Activated CD4-positive, alpha-beta T cell treated with anti-CD3 and anti-CD28 coated beads for 36 hours (primary cell): ENCODE results near the gene SPDYC. TPM values are rescaled to one million over a fixed set of nuclear protein-coding genes. Genes with fewer than 3 reads are reported as not detected.

Source experiments
- ATAC-seq: fragments of 200-7000 bp; cut with Tn5 transposase; one replicate; pipeline ENCODE4 v1.10.0; 2021; ENCODE audit warnings: mild to moderate bottlenecking, moderate library complexity
- CTCF ChIA-PET: fragments of 350-600 bp; sonication (Branson Sonifier 250); formaldehyde crosslinking; loops from one replicate; lab custom pipeline; 2021; ENCODE audit warnings: antibody characterized with exemption; lab: Charles Lee
- POLR2A ChIA-PET: fragments of 350-600 bp; sonication (Branson Sonifier 250); formaldehyde crosslinking; loops from one replicate; lab custom pipeline; 2021; ENCODE audit warnings: antibody characterized with exemption, inconsistent platforms; lab: Charles Lee
- DNase-seq: peaks from one replicate; pipeline ENCODE4 v3.0.0-alpha.2; 2020
- H3K27ac Mint-ChIP-seq: one replicate; pipeline ENCODE4 v1.8.0; 2021; ENCODE audit warnings: mixed read lengths
- H3K27me3 Mint-ChIP-seq: one replicate; pipeline ENCODE4 v1.8.0; 2021; ENCODE audit warnings: mixed read lengths
- H3K36me3 Mint-ChIP-seq: one replicate; pipeline ENCODE4 v1.8.0; 2021; ENCODE audit warnings: low read depth, mixed read lengths
- H3K4me1 Mint-ChIP-seq: one replicate; pipeline ENCODE4 v1.8.0; 2021; ENCODE audit warnings: mixed read lengths
- H3K4me3 Mint-ChIP-seq: one replicate; pipeline ENCODE4 v1.8.0; 2021; ENCODE audit warnings: mild to moderate bottlenecking, moderate library complexity, mixed read lengths
- H3K9me3 Mint-ChIP-seq: one replicate; pipeline ENCODE4 v1.8.0; 2021; ENCODE audit warnings: low read depth, mixed read lengths
- intact Hi-C, 2 experiments: fragments of 100-400 bp; cut with DNase I in 1 of 2; cut with micrococcal nuclease in 1 of 2; formaldehyde crosslinking; loops; one replicate each; pipeline versions ENCODE4 v1.14.2 to v1.15.1; 2022 to 2024; cut with DNase I, micrococcal nuclease
- total RNA-seq, 2 experiments: library from RNA; stranded (reverse); gene quantifications; one replicate each; pipeline ENCODE4 v1.2.3, GENCODE V29; 2021

SPDYC gene
- total RNA-seq, 2 experiments from 2014 or later, result not detected

DNA sequence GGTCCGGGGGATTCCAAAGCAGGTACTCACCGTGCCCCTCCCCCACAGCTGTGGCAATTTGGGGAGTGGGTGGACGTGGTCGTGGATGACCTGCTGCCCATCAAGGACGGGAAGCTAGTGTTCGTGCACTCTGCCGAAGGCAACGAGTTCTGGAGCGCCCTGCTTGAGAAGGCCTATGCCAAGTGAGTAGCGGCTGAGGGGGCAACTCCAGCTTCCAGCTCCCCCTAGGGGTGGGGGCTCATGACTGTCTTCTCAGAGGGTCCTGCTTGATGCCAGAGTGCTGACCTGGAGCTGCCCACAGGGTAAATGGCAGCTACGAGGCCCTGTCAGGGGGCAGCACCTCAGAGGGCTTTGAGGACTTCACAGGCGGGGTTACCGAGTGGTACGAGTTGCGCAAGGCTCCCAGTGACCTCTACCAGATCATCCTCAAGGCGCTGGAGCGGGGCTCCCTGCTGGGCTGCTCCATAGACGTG, 15.9 kb downstream of the SPDYC start:
- H3K27me3 Mint-ChIP-seq, result no peaks in the 10 kb centered on the region
- intact Hi-C loops, result no loop called here
- ChIA-PET CTCF (interaction anchor here (0.7 kb wide), 1 partner anchor 77 kb away, joined by 4 read pairs; no protein-coding TSS in a partner anchor), POLR2A (no interaction called here)
- H3K27ac Mint-ChIP-seq, result no peak overlapping the region
- peaks cover 14% of the 10 kb centered on the region for H3K4me1 Mint-ChIP-seq
- no peak for ATAC-seq
- no peak overlapping the region for H3K4me3 Mint-ChIP-seq
- H3K9me3 Mint-ChIP-seq, result no peaks in the 10 kb centered on the region
- H3K36me3 Mint-ChIP-seq, result peaks cover 20% of the 10 kb centered on the region
- DNase-seq, result no peak

DNA sequence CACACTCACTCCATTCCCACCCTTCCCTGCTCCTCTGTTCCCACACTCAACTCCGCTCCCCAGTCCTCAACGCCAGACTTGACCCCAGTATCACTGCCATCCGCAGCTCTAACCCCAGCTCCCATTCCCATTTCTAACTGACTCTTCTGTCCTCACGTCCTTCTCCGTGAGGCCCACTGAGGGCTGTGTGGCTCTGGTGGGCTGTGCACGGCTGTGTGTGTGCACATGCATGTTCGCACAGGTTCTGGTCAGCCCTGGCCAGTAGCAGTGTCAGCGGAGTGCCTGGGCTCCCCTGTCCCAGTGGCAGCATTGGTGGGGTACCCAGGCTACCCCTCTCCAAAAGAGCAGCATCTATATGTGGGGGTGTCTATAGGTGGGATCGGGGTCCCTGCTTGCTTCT, 16.7 kb downstream of the SPDYC start:
- POLR2A ChIA-PET, result no interaction called here
- peaks cover 20% of the 10 kb centered on the region for H3K36me3 Mint-ChIP-seq
- no peak overlapping the region for H3K4me3 Mint-ChIP-seq
- no peaks in the 10 kb centered on the region for H3K9me3 Mint-ChIP-seq
- no peaks in the 10 kb centered on the region for H3K27me3 Mint-ChIP-seq
- DNase-seq, result no peak
- CTCF ChIA-PET, result no interaction called here
- intact Hi-C loops, result no loop called here
- ATAC-seq, result no peak
- peaks cover 14% of the 10 kb centered on the region for H3K4me1 Mint-ChIP-seq
- H3K27ac Mint-ChIP-seq, result no peak overlapping the region

DNA sequence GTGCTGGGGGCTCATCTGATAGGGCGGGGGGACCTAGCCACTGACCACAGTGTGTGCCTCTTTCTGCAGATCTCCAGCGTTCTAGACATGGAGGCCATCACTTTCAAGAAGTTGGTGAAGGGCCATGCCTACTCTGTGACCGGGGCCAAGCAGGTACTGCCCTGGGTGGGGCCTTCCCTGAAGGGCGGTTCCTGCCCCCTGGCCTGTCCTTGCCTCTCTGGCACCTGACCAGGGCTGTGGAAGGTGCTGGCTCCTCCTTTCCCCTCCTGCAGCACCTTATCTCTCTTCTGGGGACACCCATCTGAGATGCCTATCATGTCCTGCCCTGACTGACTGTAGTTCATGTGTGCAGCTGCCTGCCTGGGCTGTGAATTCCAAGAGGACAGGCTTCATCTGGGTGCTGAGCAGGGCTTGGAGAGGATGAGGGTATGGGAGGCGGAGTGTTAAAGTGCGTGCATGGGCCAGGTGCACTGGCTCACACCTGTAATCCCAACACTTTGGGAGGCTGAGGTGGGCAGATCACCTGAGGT, 17.2 kb downstream of the SPDYC start:
- ATAC-seq (no peak), DNase-seq (no peak)
- H3K36me3 Mint-ChIP-seq, result peaks cover 20% of the 10 kb centered on the region
- no peaks in the 10 kb centered on the region for H3K27me3 Mint-ChIP-seq
- H3K9me3 Mint-ChIP-seq, result no peaks in the 10 kb centered on the region
- POLR2A ChIA-PET, result no interaction called here
- intact Hi-C loops, result no loop called here
- no peak overlapping the region for H3K27ac Mint-ChIP-seq
- CTCF ChIA-PET, result no interaction called here
- peaks cover 14% of the 10 kb centered on the region for H3K4me1 Mint-ChIP-seq
- H3K4me3 Mint-ChIP-seq, result no peak overlapping the region

DNA sequence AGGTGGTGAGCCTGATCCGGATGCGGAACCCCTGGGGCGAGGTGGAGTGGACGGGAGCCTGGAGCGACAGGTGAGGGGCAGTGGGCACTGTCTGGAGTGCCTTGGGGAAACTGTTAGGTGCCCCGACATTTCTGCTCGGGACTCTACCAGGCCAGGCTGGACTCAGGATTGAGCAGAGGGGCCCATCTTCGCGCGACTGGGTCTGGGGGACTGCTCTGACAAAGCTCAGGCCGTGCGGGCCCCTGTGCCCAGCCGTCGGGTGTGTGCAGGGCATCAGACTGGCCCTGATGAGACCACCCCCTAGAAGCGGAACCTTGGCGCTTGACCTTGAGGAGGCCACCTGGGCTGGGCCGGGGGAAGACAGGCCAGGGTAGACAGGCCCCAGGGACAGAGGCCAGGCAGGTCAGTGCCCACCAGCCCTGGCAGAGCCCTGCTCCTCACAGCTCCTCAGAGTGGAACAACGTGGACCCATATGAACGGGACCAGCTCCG, 18.0 kb downstream of the SPDYC start:
- Mint-ChIP-seq H3K27ac (no peak overlapping the region), H3K27me3 (no peaks in the 10 kb centered on the region), H3K36me3 (peaks cover 20% of the 10 kb centered on the region), H3K4me1 (peaks cover 6% of the 10 kb centered on the region), H3K4me3 (no peak overlapping the region), H3K9me3 (no peaks in the 10 kb centered on the region)
- no peak for DNase-seq
- ChIA-PET POLR2A (interaction anchor here (0.6 kb wide), 1 partner anchor 10 kb away, joined by 3 read pairs; no protein-coding TSS in a partner anchor), CTCF (no interaction called here)
- no peak for ATAC-seq
- intact Hi-C loops, result no loop called here

DNA sequence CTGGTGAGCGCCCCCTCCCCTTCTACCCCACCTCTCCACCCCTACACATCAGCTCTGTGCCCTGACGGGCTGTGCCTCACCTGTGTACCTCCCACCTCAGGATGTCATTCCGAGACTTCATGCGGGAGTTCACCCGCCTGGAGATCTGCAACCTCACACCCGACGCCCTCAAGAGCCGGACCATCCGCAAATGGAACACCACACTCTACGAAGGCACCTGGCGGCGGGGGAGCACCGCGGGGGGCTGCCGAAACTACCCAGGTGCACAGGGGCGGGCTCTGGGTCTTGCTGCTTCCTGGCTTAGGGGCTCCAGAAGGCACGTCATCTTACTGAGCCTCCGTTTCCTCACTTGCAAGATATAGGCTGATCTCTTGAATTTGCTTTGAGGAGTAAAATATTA, 18.5 kb downstream of the SPDYC start:
- Mint-ChIP-seq H3K4me1 (peaks cover 2% of the 10 kb centered on the region), H3K27ac (no peak overlapping the region), H3K4me3 (no peak overlapping the region), H3K27me3 (no peaks in the 10 kb centered on the region), H3K36me3 (peaks cover 22% of the 10 kb centered on the region), H3K9me3 (no peaks in the 10 kb centered on the region)
- ChIA-PET POLR2A (no interaction called here), CTCF (no interaction called here)
- ATAC-seq (no peak), DNase-seq (no peak)
- intact Hi-C loops, result no loop called here

DNA sequence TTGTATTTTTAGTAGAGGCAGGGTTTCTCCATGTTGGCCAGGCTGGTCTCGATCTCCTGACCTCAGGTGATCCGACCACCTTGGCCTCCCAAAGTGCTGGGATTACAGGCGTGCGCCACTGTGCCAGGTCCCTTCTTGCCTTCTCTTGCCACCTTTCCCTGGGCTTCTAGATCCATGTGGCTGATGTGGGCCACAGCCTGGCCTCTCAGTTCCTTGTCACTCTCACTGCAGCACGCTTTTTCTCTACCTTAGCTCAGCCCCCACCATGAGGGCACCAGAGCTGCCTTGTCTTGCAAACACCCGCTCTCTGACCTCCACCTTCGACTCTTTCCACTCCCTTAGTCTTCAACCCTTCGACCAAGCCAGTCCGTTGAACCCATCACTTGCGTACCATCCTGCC, 19.2 kb downstream of the SPDYC start:
- ChIA-PET CTCF (no interaction called here), POLR2A (no interaction called here)
- H3K27ac Mint-ChIP-seq, result no peak overlapping the region

DNA sequence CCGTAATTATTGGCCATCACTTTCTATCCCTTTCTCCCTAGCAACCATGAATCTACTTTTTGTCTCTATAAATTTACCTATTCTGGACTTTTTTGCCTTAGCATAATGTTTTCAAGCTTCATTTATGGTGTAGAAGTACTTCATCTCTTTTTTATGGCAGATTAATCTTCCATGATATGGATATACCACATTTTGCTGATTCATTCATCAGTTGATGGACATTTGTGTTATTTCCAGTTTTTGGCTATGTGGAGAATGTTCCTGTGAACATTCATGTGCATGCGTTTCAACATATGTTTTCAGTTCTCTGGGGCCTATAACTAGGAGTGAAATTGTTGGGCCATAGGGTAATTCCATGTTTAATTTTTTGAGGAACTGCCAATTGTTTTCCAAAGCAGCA, 24.5 kb downstream of the SPDYC start:
- no peak overlapping the region for H3K27ac Mint-ChIP-seq
- H3K9me3 Mint-ChIP-seq, result no peaks in the 10 kb centered on the region
- intact Hi-C loops, result no loop called here
- no peaks in the 10 kb centered on the region for H3K4me1 Mint-ChIP-seq
- H3K27me3 Mint-ChIP-seq, result no peaks in the 10 kb centered on the region
- ChIA-PET POLR2A (no interaction called here), CTCF (interaction anchor here (0.6 kb wide), 1 partner anchor 182 kb away, joined by 3 read pairs; no protein-coding TSS in a partner anchor)
- H3K36me3 Mint-ChIP-seq, result peaks cover 8% of the 10 kb centered on the region
- DNase-seq (no peak), ATAC-seq (no peak)
- H3K4me3 Mint-ChIP-seq, result no peak overlapping the region

More for the DNA sequence above, 19.2 kb downstream of the SPDYC start:
- Mint-ChIP-seq H3K9me3 (no peaks in the 10 kb centered on the region), H3K27me3 (no peaks in the 10 kb centered on the region), H3K4me3 (no peak overlapping the region), H3K4me1 (no peaks in the 10 kb centered on the region), H3K36me3 (peaks cover 19% of the 10 kb centered on the region)
- intact Hi-C loops, result no loop called here
- no peak for ATAC-seq
- no peak for DNase-seq

DNA sequence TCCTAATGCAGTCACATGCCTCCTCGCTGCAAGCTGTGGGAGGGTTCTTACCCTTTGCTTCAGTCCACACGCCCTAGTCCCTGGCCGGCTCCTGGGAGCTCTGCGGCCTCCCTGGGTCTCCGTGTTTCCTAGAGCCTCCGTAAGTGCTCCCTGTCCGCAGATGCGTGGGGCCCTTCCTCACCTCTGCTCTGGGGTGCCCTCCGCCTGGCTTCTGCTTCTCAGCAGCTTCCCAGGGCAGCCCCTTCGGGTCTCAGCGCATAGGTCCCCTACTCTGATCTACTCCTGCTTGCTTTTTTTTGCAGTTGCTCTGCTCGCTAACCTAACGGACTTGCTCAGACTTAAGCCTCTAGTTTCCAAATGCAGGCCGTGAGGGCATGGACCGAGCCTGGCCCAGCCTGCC, 34.1 kb downstream of the SPDYC start:
- no peaks in the 10 kb centered on the region for H3K9me3 Mint-ChIP-seq
- no peak for ATAC-seq
- POLR2A ChIA-PET, result no interaction called here

DNA sequence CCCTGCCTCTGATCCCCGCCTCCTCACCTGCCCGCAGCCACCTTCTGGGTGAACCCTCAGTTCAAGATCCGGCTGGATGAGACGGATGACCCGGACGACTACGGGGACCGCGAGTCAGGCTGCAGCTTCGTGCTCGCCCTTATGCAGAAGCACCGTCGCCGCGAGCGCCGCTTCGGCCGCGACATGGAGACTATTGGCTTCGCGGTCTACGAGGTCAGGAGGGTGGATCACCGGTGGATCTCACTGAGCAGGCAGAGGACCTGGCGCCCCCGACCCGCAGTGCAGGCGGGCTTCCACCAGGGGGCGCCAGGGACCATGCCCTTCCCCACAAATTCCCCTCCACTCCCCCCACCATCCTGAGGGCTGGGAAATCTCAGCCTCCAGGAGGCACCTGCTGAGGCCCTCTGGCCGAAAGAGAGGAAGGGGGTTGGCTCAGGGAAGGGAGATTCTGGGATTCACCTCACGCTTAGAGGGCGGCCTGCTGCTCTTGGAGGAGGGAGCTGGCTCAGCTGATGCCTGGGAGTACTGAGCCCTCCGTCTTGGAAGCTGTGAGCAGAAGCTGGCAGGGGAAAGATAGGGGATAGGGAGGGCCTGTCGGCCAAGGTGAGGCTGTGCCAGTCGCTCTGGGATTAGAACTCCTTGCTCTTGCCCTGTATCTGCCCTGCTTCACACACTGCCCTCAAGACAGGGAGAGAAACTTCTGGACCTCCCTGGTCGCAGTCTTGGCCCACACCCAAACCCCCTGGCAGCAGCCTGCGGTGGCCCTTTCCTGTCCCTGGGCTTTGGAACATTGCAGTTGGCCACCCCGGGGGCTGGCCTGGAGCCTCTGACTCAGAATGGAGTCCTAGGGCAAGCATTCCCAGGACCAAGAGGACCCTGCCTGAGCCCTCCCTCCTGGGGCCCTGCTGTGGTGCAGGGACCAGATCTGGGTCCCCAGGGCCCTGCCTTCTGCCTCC, 34.9 kb downstream of the SPDYC start:
- ChIA-PET POLR2A (no interaction called here), CTCF (interaction anchor here (0.6 to 4.6 kb wide), 13 partner anchors 11 to 357 kb away, joined by 3 to 20 read pairs (median 5); partner anchors contain the start of genes CAPN1, CDC42EP2 and POLA2)
- Mint-ChIP-seq H3K36me3 (peaks cover 15% of the 10 kb centered on the region), H3K27me3 (no peaks in the 10 kb centered on the region), H3K4me1 (no peaks in the 10 kb centered on the region), H3K27ac (no peak overlapping the region), H3K4me3 (no peak overlapping the region), H3K9me3 (no peaks in the 10 kb centered on the region)
- ATAC-seq, result peak; percentile 78
- intact Hi-C loops, result loop anchor here (1.0 to 5.0 kb wide), 3 partner anchors 107 to 125 kb away; partner anchors contain the start of gene CDC42EP2 (in 1 of the 2)
- DNase-seq, result peak; percentile 73

More for the DNA sequence above, 34.1 kb downstream of the SPDYC start:
- H3K27ac Mint-ChIP-seq, result no peak overlapping the region
- DNase-seq, result no peak
- CTCF ChIA-PET, result interaction anchor here (0.6 to 4.6 kb wide), 7 partner anchors 21 to 426 kb away, joined by 3 to 20 read pairs (median 7); partner anchors contain the start of genes CAPN1, CDC42EP2, POLA2 and SF1
- no peaks in the 10 kb centered on the region for H3K27me3 Mint-ChIP-seq
- no peaks in the 10 kb centered on the region for H3K4me1 Mint-ChIP-seq
- intact Hi-C loops, result loop anchor here in 1 of 2 experiments (1.0 kb wide), 1 partner anchor 111 kb away; no protein-coding TSS in a partner anchor
- H3K4me3 Mint-ChIP-seq, result no peak overlapping the region
- H3K36me3 Mint-ChIP-seq, result peaks cover 15% of the 10 kb centered on the region

DNA sequence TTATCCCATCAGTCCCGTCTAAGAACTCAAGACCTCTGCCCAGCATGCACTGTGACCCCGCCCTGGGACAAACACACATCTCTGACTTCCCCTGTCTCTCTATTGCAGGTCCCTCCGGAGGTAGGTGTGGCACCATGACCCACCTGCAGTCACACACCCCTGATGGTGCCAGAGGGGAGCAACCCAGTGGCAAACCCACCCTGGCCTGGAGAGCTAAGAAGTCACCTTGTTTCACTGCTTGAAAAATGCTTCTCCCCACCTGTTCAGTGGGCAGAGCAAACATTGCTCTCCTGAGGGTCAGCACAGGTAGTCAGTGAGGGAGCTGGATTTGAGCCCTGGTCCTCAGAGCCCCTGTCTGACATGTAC, 35.6 kb downstream of the SPDYC start:
- no peaks in the 10 kb centered on the region for H3K4me1 Mint-ChIP-seq
- no peaks in the 10 kb centered on the region for H3K27me3 Mint-ChIP-seq
- H3K36me3 Mint-ChIP-seq, result peaks cover 13% of the 10 kb centered on the region
- DNase-seq (no peak), ATAC-seq (no peak)
- POLR2A ChIA-PET, result no interaction called here
- intact Hi-C loops, result loop anchor here (1.0 to 5.0 kb wide), 2 partner anchors 107 to 125 kb away; partner anchors contain the start of gene CDC42EP2 (in 1 of the 2)
- no peak overlapping the region for H3K4me3 Mint-ChIP-seq
- no peaks in the 10 kb centered on the region for H3K9me3 Mint-ChIP-seq
- no peak overlapping the region for H3K27ac Mint-ChIP-seq
- CTCF ChIA-PET, result interaction anchor here (0.6 to 4.6 kb wide), 16 partner anchors 8 to 358 kb away, joined by 3 to 20 read pairs (median 4); partner anchors contain the start of genes CAPN1, CDC42EP2 and POLA2

DNA sequence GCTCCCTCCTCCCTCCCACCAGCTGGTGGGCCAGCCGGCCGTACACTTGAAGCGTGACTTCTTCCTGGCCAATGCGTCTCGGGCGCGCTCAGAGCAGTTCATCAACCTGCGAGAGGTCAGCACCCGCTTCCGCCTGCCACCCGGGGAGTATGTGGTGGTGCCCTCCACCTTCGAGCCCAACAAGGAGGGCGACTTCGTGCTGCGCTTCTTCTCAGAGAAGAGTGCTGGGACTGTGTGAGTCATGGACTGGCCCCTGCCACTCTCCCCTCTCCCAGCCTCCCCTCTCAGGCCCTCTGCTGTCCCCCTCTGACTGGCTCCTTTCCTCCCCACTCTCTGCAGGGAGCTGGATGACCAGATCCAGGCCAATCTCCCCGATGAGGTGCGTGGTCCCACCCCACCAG, 36.4 kb downstream of the SPDYC start:
- intact Hi-C loops, result loop anchor here in 1 of 2 experiments (5.0 kb wide), 1 partner anchor 106 kb away; the partner anchor contains the start of gene CDC42EP2
- H3K27me3 Mint-ChIP-seq, result no peaks in the 10 kb centered on the region
- peaks cover 17% of the 10 kb centered on the region for H3K36me3 Mint-ChIP-seq
- POLR2A ChIA-PET, result no interaction called here
- no peak for DNase-seq
- no peaks in the 10 kb centered on the region for H3K4me1 Mint-ChIP-seq
- CTCF ChIA-PET, result interaction anchor here (0.8 to 4.6 kb wide), 6 partner anchors 9 to 122 kb away, joined by 3 to 20 read pairs (median 4); no protein-coding TSS in a partner anchor
- H3K4me3 Mint-ChIP-seq, result no peak overlapping the region
- H3K9me3 Mint-ChIP-seq, result no peaks in the 10 kb centered on the region
- no peak overlapping the region for H3K27ac Mint-ChIP-seq
- no peak for ATAC-seq
